ENCODE data around the gene SQSTM1.

SQSTM1 gene

GRCh38 chr5:179836225-179837019 lies 15.7 kb downstream of the SQSTM1 start:
- Mint-ChIP-seq H3K36me3 (ENCODE audit: low read depth) (peaks cover 49% of the 10 kb centered on the region), H3K27ac (peak overlapping the region; percentile 90), H3K4me3 (peak overlapping the region; percentile 21), H3K27me3 (no peaks in the 10 kb centered on the region), H3K4me1 (peaks cover 19% of the 10 kb centered on the region), H3K9me3 (no peaks in the 10 kb centered on the region)
- ATAC-seq (peak; percentile 97), DNase-seq (peak; percentile 45)

- Mint-ChIP-seq H3K4me3 (no peak overlapping the region), H3K9me3 (no peaks in the 10 kb centered on the region), H3K27me3 (no peaks in the 10 kb centered on the region), H3K4me1 (peaks cover 19% of the 10 kb centered on the region), H3K36me3 (ENCODE audit: low read depth) (peaks cover 49% of the 10 kb centered on the region), H3K27ac (peak overlapping the region; percentile 90)
- DNase-seq (no peak), ATAC-seq (no peak)
Observed at GRCh38 chr5:179837076-179838011, 16.6 kb downstream of the SQSTM1 start.

- Mint-ChIP-seq H3K9me3 (no peaks in the 10 kb centered on the region), H3K27me3 (no peaks in the 10 kb centered on the region), H3K4me1 (peaks cover 19% of the 10 kb centered on the region), H3K27ac (no peak overlapping the region), H3K4me3 (no peak overlapping the region), H3K36me3 (ENCODE audit: low read depth) (peaks cover 35% of the 10 kb centered on the region)
- ATAC-seq (no peak), DNase-seq (no peak)
Observed at GRCh38 chr5:179839328-179840256, 18.9 kb downstream of the SQSTM1 start.

GRCh38 chr5:179840321-179840720 lies 19.6 kb downstream of the SQSTM1 start:
- Mint-ChIP-seq H3K4me1 (peaks cover 19% of the 10 kb centered on the region), H3K9me3 (peaks cover 5% of the 10 kb centered on the region), H3K4me3 (no peak overlapping the region), H3K36me3 (ENCODE audit: low read depth) (peaks cover 38% of the 10 kb centered on the region), H3K27me3 (no peaks in the 10 kb centered on the region), H3K27ac (no peak overlapping the region)
- ATAC-seq (no peak), DNase-seq (no peak)

GRCh38 chr5:179840766-179841165 lies 20.1 kb downstream of the SQSTM1 start:
- peaks cover 18% of the 10 kb centered on the region for H3K4me1 Mint-ChIP-seq
- H3K9me3 Mint-ChIP-seq: peaks cover 5% of the 10 kb centered on the region
- ATAC-seq (no peak), DNase-seq (no peak)
- H3K4me3 Mint-ChIP-seq: no peak overlapping the region
- no peaks in the 10 kb centered on the region for H3K27me3 Mint-ChIP-seq
- peaks cover 36% of the 10 kb centered on the region for H3K36me3 Mint-ChIP-seq (ENCODE audit: low read depth)
- H3K27ac Mint-ChIP-seq: no peak overlapping the region

GRCh38 chr5:179841621-179842020 lies 20.9 kb downstream of the SQSTM1 start:
- H3K27me3 Mint-ChIP-seq: no peaks in the 10 kb centered on the region
- H3K4me3 Mint-ChIP-seq: no peak overlapping the region
- H3K4me1 Mint-ChIP-seq: peaks cover 10% of the 10 kb centered on the region
- no peak overlapping the region for H3K27ac Mint-ChIP-seq
- no peak for ATAC-seq
- peaks cover 32% of the 10 kb centered on the region for H3K36me3 Mint-ChIP-seq (ENCODE audit: low read depth)
- peaks cover 5% of the 10 kb centered on the region for H3K9me3 Mint-ChIP-seq
- DNase-seq: no peak

GRCh38 chr5:179852993-179853547 lies 32.4 kb downstream of the SQSTM1 start:
- no peak for DNase-seq
- H3K27me3 Mint-ChIP-seq: no peaks in the 10 kb centered on the region
- no peak for ATAC-seq
- no peak overlapping the region for H3K4me3 Mint-ChIP-seq
- peaks cover 5% of the 10 kb centered on the region for H3K36me3 Mint-ChIP-seq (ENCODE audit: low read depth)
- H3K9me3 Mint-ChIP-seq: no peaks in the 10 kb centered on the region
- H3K27ac Mint-ChIP-seq: no peak overlapping the region
- peaks cover 18% of the 10 kb centered on the region for H3K4me1 Mint-ChIP-seq

- no peak overlapping the region for H3K4me3 Mint-ChIP-seq
- H3K27me3 Mint-ChIP-seq: no peaks in the 10 kb centered on the region
- ATAC-seq (no peak), DNase-seq (no peak)
- H3K27ac Mint-ChIP-seq: no peak overlapping the region
- no peaks in the 10 kb centered on the region for H3K9me3 Mint-ChIP-seq
- peaks cover 5% of the 10 kb centered on the region for H3K36me3 Mint-ChIP-seq (ENCODE audit: low read depth)
- H3K4me1 Mint-ChIP-seq: peaks cover 24% of the 10 kb centered on the region
Observed at GRCh38 chr5:179854356-179854755, 33.7 kb downstream of the SQSTM1 start.

- Mint-ChIP-seq H3K9me3 (no peaks in the 10 kb centered on the region), H3K36me3 (ENCODE audit: low read depth) (peaks cover 7% of the 10 kb centered on the region), H3K27ac (peak overlapping the region; percentile 68), H3K4me3 (peak overlapping the region; percentile 85), H3K27me3 (no peaks in the 10 kb centered on the region), H3K4me1 (peaks cover 19% of the 10 kb centered on the region)
- ATAC-seq (peak; percentile 65), DNase-seq (peak; percentile 56)
Observed at GRCh38 chr5:179858241-179858585, 37.5 kb downstream of the SQSTM1 start.

GRCh38 chr5:179858586-179859427 lies 38.1 kb downstream of the SQSTM1 start, which contains the start of gene MRNIP:
Gene MRNIP (minus strand): TSS chr5:179858817. CDS start chr5:179858796, 21 bp downstream.
- Mint-ChIP-seq H3K4me3 (peak within 1 kb of the TSS; percentile 85), H3K27ac (peak within 1 kb of the TSS; percentile 68), H3K4me1 (peaks cover 19% of the 10 kb centered on the region), H3K27me3 (no peaks in the 10 kb centered on the region), H3K9me3 (no peaks in the 10 kb centered on the region), H3K36me3 (ENCODE audit: low read depth) (peaks cover 10% of the 10 kb centered on the region)
- ATAC-seq (peak; percentile 98), DNase-seq (peak; percentile 94)

- no peak for DNase-seq
- Mint-ChIP-seq H3K36me3 (ENCODE audit: low read depth) (peaks cover 14% of the 10 kb centered on the region), H3K9me3 (no peaks in the 10 kb centered on the region), H3K4me3 (peak overlapping the region; percentile 4), H3K27me3 (no peaks in the 10 kb centered on the region), H3K4me1 (peaks cover 19% of the 10 kb centered on the region), H3K27ac (no peak overlapping the region)
- ATAC-seq: no peak
Observed at GRCh38 chr5:179860301-179860700, 39.6 kb downstream of the SQSTM1 start.

- Mint-ChIP-seq H3K36me3 (ENCODE audit: low read depth) (peaks cover 14% of the 10 kb centered on the region), H3K4me3 (no peak overlapping the region), H3K4me1 (peaks cover 16% of the 10 kb centered on the region), H3K27me3 (no peaks in the 10 kb centered on the region), H3K9me3 (no peaks in the 10 kb centered on the region), H3K27ac (no peak overlapping the region)
- DNase-seq (no peak), ATAC-seq (no peak)
Observed at GRCh38 chr5:179862296-179862695, 41.6 kb downstream of the SQSTM1 start.

- H3K4me3 Mint-ChIP-seq: no peak overlapping the region
- H3K27ac Mint-ChIP-seq: no peak overlapping the region
- DNase-seq (no peak), ATAC-seq (no peak)
- peaks cover 14% of the 10 kb centered on the region for H3K36me3 Mint-ChIP-seq (ENCODE audit: low read depth)
- H3K9me3 Mint-ChIP-seq: no peaks in the 10 kb centered on the region
- H3K4me1 Mint-ChIP-seq: peaks cover 11% of the 10 kb centered on the region
- no peaks in the 10 kb centered on the region for H3K27me3 Mint-ChIP-seq
Observed at GRCh38 chr5:179862891-179863290, 42.2 kb downstream of the SQSTM1 start.
